GM18519 (cell line): ENCODE data around the gene TTC28.
"Not testable (repeated sequence)": the region's sequence is repeated elsewhere in the genome, so short reads cannot be mapped to it uniquely, and the experiment has no call there.

Experiments
- ATAC-seq: cut with Tn5 transposase; IDR thresholded peaks from one replicate; pipeline ENCODE4 v1.9.1; 2021; ENCODE audit warnings: mild to moderate bottlenecking, moderate library complexity; ENCODE audit not compliant: unreplicated experiment, low FRiP score

Gene TTC28

GRCh38 chr22:28679611-28680287 lies at the start of gene TTC28:
Gene TTC28 (minus strand): TSS chr22:28679840. CDS start chr22:28679723, 117 bp downstream.
- not testable (repeated sequence) for ATAC-seq

GRCh38 chr22:28728621-28729313 lies 49.1 kb upstream of the TTC28 start:
- ATAC-seq = no peak

GRCh38 chr22:28728002-28728401 lies 48.4 kb upstream of the TTC28 start:
- no peak for ATAC-seq

GRCh38 chr22:28718044-28718443 lies 38.4 kb upstream of the TTC28 start:
- ATAC-seq = no peak

- ATAC-seq = no peak
Observed at GRCh38 chr22:28716686-28717085, 37.0 kb upstream of the TTC28 start.

- no peak for ATAC-seq
Observed at GRCh38 chr22:28715611-28716010, 36.0 kb upstream of the TTC28 start.

- no peak for ATAC-seq
Observed at GRCh38 chr22:28714043-28714628, 34.5 kb upstream of the TTC28 start.

- no peak for ATAC-seq
Observed at GRCh38 chr22:28711820-28712777, 32.5 kb upstream of the TTC28 start.

GRCh38 chr22:28711341-28711740 lies 31.7 kb upstream of the TTC28 start:
- no peak for ATAC-seq

- no peak for ATAC-seq
Observed at GRCh38 chr22:28710576-28711191, 31.0 kb upstream of the TTC28 start.

GRCh38 chr22:28710107-28710506 lies 30.5 kb upstream of the TTC28 start:
- ATAC-seq = no peak

GRCh38 chr22:28706845-28707244 lies 27.2 kb upstream of the TTC28 start:
- no peak for ATAC-seq

GRCh38 chr22:28703436-28703835 lies 23.8 kb upstream of the TTC28 start:
- no peak for ATAC-seq

- ATAC-seq = no peak
Observed at GRCh38 chr22:28702891-28703290, 23.3 kb upstream of the TTC28 start.

- not testable (repeated sequence) for ATAC-seq
Observed at GRCh38 chr22:28693041-28693760, 13.6 kb upstream of the TTC28 start.

- not testable (repeated sequence) for ATAC-seq
Observed at GRCh38 chr22:28689796-28690195, 10.2 kb upstream of the TTC28 start.

GRCh38 chr22:28682966-28683365 lies 3.3 kb upstream of the TTC28 start:
- ATAC-seq = not testable (repeated sequence)

- ATAC-seq = not testable (repeated sequence)
Observed at GRCh38 chr22:28680813-28681490, 1.3 kb upstream of the TTC28 start.
